IPS-18a (cell line): ENCODE data around the gene FLRT1.
"Not testable (repeated sequence)": the region's sequence is repeated elsewhere in the genome, so short reads cannot be mapped to it uniquely, and the experiment has no call there.

ENCODE experiments used
- H3K27ac ChIP-seq: one replicate; pipeline ENCODE4 v1.5.1; 2013; ENCODE audit warnings: low read length
- H3K27me3 ChIP-seq: one replicate; pipeline ENCODE4 v1.6.1; 2013; ENCODE audit warnings: mild to moderate bottlenecking, low read length; ENCODE audit not compliant: control insufficient read depth, insufficient read depth
- H3K36me3 ChIP-seq: one replicate; pipeline ENCODE4 v1.6.1; 2013; ENCODE audit warnings: low read depth, low read length; ENCODE audit not compliant: control insufficient read depth
- H3K4me1 ChIP-seq: one replicate; pipeline ENCODE4 v1.6.1; 2013; ENCODE audit warnings: low read depth, low read length; ENCODE audit not compliant: control insufficient read depth
- H3K4me3 ChIP-seq: one replicate; pipeline ENCODE4 v1.5.1; 2013; ENCODE audit warnings: low read length
- H3K9ac ChIP-seq: one replicate; pipeline ENCODE4 v1.6.1; 2013; ENCODE audit warnings: mild to moderate bottlenecking, low read length, moderate library complexity
- H3K9me3 ChIP-seq: one replicate; pipeline ENCODE4 v1.6.1; 2013; ENCODE audit warnings: low read depth, low read length; ENCODE audit not compliant: control insufficient read depth

The FLRT1 gene

DNA sequence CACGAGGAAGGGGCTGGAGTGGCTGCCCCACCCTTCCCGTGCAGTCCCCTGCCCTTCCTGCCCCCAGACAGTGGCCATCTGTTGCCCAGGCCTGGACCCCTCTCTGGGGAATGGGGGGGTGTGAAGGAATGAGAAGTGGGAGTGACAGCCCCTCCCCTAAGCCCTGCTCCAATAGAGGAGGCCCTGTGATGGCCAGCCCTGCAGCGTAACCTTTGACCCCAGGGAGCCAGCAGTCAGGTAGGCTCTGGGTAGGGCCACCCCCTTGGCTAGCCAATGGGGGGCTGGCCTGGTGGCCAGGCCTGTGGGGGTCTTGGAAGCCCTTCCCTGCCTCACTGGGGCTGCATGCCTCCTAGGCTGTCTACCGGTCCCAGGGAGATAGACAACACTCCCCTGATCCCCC lies 6.6 kb downstream of the FLRT1 start:
- Histone ChIP-seq H3K9ac (no peak overlapping the region), H3K4me3 (no peak overlapping the region), H3K9me3 (no peaks in the 10 kb centered on the region), H3K4me1 (no peaks in the 10 kb centered on the region), H3K27ac (no peak overlapping the region), H3K27me3 (peaks cover 98% of the 10 kb centered on the region), H3K36me3 (no peaks in the 10 kb centered on the region)

DNA sequence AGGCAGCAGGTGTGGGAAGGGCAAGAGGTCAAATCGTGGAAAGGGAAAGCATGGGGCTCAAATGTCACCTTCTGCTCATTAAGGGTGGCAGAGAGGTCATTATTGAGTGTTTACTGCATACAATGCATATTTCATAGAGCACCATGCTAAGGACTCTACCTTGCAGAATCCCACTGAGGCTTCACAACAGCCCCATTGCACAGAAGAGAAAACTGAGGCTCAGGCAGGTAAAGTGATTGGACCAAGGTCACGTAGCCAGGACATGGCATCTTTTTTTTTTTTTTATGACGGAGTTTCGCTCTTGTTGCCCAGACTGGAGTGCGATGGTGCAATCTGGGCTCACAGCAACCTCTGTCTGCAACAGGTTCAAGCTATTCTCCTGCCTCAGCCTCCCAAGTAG lies 7.8 kb downstream of the FLRT1 start:
- H3K9ac ChIP-seq = no peak overlapping the region
- no peak overlapping the region for H3K4me3 ChIP-seq
- no peak overlapping the region for H3K27ac ChIP-seq
- H3K27me3 ChIP-seq = peaks cover 96% of the 10 kb centered on the region
- H3K4me1 ChIP-seq = no peaks in the 10 kb centered on the region
- H3K9me3 ChIP-seq = no peaks in the 10 kb centered on the region
- no peaks in the 10 kb centered on the region for H3K36me3 ChIP-seq

DNA sequence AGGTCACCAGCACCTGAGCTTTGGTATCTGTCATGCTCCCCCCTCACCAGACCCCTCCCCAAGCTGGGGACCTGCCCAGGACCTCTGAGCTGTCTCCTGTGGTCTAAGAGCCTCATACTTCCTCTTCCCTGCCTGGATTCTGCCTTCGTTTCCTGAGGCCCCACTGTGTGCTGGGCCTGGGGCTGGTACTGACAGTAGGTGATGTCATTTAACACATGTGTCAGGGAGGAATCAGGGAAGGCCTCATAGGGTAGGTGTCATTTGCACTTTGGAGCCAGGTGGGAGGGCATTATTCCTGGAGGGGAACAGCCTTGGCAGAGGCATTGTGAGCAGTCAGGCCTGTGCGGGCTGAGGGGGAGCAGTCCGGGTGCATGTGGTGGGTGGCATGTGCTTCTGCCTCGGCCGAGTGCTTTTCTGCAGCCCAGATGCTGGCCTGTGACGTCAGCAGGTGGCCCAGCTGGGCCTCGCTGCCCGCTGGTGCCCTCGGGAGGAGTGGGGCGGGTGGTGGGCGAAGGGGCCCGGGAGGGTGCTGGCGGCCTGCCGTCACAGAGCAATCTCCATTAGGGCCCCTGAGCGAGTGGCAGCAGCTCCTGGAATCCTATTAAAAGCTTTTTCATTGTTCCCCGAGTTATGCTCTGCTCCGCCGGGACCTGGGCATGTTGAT lies 9.1 kb downstream of the FLRT1 start:
- H3K9ac ChIP-seq = no peak overlapping the region
- H3K36me3 ChIP-seq = no peaks in the 10 kb centered on the region
- H3K27me3 ChIP-seq = peaks cover 88% of the 10 kb centered on the region
- H3K4me1 ChIP-seq = no peaks in the 10 kb centered on the region
- no peak overlapping the region for H3K27ac ChIP-seq
- no peak overlapping the region for H3K4me3 ChIP-seq
- H3K9me3 ChIP-seq = no peaks in the 10 kb centered on the region

DNA sequence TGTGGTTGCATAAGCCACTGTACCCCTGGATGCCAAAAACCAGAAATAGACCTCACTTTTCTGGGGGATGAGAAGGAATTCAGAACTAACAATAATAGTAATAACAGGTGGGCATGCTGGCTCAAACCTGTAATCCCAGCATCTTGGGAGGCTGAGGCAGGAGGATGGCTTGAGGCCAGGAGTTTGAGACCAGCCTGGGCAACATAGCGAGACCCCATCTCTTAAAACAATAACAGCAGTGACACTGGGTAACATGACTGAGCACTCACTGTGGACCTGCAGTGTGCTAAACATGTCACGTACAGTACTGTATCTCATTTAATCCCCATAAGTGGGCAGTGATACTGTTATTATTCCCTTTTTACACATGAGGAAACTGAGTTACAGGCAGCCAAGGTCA lies 10.0 kb downstream of the FLRT1 start:
- Histone ChIP-seq H3K4me3 (no peak overlapping the region), H3K27me3 (peaks cover 85% of the 10 kb centered on the region), H3K27ac (no peak overlapping the region), H3K9ac (no peak overlapping the region), H3K4me1 (no peaks in the 10 kb centered on the region), H3K9me3 (no peaks in the 10 kb centered on the region), H3K36me3 (no peaks in the 10 kb centered on the region)

DNA sequence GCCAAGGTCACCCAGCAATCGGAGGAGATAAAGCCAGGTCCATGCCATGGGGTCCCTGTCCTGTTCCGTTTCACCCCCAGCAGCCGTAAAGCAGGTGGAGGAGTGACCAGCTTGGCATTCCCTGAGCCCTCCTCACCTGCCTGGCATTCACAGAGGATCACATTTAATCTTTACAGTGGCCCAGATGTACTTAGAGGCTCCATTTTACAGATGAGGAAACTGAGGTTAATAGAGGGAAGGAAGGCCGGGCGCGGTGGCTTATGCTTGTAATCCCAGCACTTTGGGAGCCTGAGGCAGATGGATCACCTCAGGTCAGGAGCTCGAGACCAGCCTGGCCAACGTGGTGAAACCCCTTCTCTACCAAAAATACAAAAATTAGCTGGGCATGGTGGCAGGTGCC lies 11.6 kb downstream of the FLRT1 start:
- not testable (repeated sequence) for H3K4me3 ChIP-seq, H3K4me1 ChIP-seq, H3K36me3 ChIP-seq, H3K27ac ChIP-seq, H3K9ac ChIP-seq, H3K9me3 ChIP-seq
- H3K27me3 ChIP-seq = peaks cover 82% of the 10 kb centered on the region

DNA sequence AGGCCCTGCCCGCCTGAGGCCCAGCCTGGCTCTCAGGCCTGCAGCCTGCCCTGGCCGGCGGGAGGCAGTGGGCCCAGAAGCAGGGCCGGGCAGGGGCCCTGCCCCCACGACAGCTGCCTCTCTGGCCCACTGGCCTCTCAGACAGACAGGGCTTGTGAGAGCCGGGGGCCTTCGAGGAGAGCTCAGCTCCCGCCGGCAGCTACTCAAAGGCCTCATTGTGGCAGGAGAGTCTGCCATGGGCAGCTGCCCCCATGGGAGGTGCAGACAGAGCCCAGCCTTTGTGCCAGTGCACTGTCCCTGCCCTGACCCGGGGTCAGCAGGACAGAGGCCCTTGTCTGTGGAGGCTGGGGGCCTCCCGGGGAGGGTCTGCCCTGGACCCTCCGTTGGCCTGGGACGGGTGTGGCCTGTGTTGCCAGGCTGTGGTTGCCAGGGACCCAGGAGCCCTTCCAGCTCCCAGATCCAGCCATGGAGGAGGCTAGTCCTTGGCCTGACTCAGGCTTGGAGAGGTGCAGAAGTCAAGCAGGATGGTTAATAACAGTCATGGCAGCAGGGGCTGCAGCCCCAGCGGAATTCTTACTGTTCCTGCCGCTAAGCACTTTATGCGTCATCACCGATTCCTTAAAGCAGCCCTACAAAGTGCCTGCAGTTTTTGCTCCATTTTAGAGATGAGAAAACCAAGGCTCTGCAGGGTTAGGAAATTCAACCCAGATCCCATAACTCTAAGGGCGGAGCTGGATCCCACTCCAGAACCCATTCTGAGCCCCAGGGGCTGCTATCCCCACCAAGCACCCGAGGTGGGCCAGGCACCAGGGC lies 12.5 kb downstream of the FLRT1 start:
- Histone ChIP-seq H3K9ac (no peak overlapping the region), H3K27ac (no peak overlapping the region), H3K4me1 (peaks cover 6% of the 10 kb centered on the region), H3K9me3 (no peaks in the 10 kb centered on the region), H3K27me3 (peaks cover 73% of the 10 kb centered on the region), H3K4me3 (no peak overlapping the region), H3K36me3 (no peaks in the 10 kb centered on the region)

DNA sequence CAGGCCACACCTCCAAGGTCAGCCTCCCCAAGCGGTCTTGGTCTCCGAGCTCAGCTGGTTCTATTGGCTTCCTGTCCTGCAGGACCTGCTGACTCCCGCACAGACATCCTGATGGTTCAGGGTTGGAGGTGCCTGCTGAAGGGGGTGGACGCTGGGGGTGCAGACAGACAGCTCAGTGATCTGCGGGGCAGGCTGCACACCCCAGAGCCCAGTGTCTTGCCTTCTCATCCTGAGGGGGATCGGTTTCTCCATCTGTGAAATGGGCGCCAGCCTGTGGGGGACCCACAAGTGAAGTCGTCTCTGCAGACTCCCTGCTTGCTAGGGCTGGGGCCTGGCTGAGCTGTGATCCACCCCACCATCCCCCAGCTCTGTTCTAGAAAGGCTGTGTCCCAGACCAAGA lies 13.8 kb downstream of the FLRT1 start:
- Histone ChIP-seq H3K9me3 (no peaks in the 10 kb centered on the region), H3K9ac (no peak overlapping the region), H3K36me3 (no peaks in the 10 kb centered on the region), H3K27me3 (peaks cover 65% of the 10 kb centered on the region), H3K4me3 (no peak overlapping the region), H3K4me1 (peaks cover 13% of the 10 kb centered on the region), H3K27ac (no peak overlapping the region)

DNA sequence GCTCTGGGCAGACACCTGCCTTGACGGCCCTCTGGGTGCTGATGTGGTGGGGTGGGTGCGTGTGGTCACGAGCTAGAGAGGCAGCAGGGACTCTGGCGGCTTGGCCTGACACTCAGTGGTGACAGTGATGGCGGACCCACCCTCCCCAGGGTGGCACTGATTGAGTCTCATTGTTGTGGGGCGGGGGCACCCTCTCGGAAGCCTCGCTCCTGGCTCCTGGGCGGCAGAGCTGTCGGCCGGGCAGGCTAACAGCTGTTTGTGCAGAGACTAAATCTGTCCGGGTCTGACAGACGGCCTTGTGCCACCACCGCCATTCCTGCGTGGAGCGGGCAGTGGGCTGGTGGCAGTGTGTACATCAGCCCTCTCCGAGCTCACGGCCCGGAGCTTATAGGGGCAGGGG lies 15.6 kb downstream of the FLRT1 start:
- H3K36me3 ChIP-seq = no peaks in the 10 kb centered on the region
- no peak overlapping the region for H3K27ac ChIP-seq
- H3K4me1 ChIP-seq = peaks cover 13% of the 10 kb centered on the region
- H3K9ac ChIP-seq = no peak overlapping the region
- H3K9me3 ChIP-seq = no peaks in the 10 kb centered on the region
- no peak overlapping the region for H3K4me3 ChIP-seq
- H3K27me3 ChIP-seq = peaks cover 64% of the 10 kb centered on the region

DNA sequence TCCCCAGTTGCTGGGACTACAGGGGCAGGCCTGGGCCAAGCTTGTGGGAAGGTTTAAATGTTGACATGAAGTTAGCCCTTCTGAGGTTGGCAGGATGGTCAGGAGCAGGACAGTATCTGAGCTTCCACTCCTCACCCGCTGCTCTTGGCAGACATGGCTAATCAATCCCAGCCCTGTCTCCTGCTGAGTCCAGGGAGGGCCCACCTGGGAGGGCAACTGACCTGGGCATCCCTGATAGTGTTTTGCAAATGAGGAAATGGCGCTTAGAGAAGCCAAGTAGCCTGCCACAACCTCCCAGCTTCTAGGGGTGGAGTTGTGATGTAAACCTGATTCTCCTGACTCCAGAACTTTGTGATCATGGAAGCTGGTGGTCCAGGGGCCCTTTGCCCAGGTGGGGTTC lies 16.7 kb downstream of the FLRT1 start:
- Histone ChIP-seq H3K27me3 (peaks cover 63% of the 10 kb centered on the region), H3K4me1 (peaks cover 13% of the 10 kb centered on the region), H3K9ac (no peak overlapping the region), H3K36me3 (no peaks in the 10 kb centered on the region), H3K27ac (no peak overlapping the region), H3K4me3 (no peak overlapping the region), H3K9me3 (no peaks in the 10 kb centered on the region)

DNA sequence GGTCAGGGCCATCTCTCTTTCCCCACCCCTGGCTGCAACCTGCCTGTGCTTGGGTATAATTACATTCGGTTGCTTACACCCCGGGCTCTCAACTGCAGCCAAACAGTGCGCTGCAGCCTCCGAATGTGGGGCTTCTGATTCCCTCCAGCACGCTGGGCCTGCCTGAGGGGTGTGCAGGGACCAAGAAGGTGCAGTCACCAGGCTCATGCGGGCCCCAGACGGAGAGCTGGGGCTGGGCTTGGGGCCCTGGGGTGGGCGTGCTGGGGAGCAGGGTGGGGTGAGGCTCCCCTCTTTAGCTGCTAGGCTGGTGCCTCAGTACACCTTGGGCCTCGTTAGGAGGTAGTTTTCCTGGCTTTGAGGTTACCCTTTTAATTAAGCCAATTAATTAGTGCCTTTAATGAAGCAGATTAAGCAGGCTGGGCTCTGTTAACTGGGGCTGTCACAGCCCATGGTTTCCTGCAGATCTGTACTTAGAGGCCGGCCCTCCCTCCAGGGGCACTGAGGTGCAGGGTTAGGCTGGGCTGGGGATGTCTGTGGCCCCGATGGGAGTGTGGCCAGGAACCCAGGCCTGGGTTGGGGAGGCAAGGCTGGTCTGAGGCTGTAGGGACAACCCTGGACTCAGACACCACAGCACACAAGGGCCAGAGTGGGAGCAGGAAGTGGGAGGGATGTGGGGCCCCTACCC lies 17.3 kb downstream of the FLRT1 start:
- no peak overlapping the region for H3K4me3 ChIP-seq
- H3K9ac ChIP-seq = no peak overlapping the region
- H3K9me3 ChIP-seq = no peaks in the 10 kb centered on the region
- no peaks in the 10 kb centered on the region for H3K36me3 ChIP-seq
- H3K27ac ChIP-seq = no peak overlapping the region
- peaks cover 13% of the 10 kb centered on the region for H3K4me1 ChIP-seq
- H3K27me3 ChIP-seq = peaks cover 64% of the 10 kb centered on the region

DNA sequence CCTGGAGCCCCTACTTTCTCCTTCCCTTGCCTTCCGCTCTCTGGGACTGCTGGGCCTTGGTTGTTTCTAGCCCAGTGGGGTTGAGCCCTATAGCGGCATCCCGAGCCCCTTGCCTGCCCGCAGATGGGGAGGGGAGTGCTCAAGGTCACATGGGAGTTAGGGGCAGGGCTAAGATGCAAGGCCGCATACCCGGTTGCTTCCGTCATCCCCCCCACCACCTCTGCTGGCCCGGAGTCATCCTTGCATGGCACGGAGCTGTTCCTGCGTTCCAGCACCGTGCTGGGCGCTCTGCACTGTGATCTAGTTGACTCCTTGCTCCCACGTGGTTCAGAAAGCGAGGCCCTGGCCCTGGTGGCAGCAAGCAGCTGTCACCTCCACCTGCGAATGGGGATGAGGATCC lies 18.0 kb downstream of the FLRT1 start:
- Histone ChIP-seq H3K4me3 (no peak overlapping the region), H3K27me3 (peaks cover 65% of the 10 kb centered on the region), H3K9ac (no peak overlapping the region), H3K27ac (no peak overlapping the region), H3K4me1 (peaks cover 13% of the 10 kb centered on the region), H3K36me3 (no peaks in the 10 kb centered on the region), H3K9me3 (no peaks in the 10 kb centered on the region)
